GM23338 (cell line): ENCODE data around the gene PDE4B. TPM values are rescaled to one million over a fixed set of nuclear protein-coding genes. Genes with fewer than 3 reads are reported as not detected.

Experiments used
- ATAC-seq: fragments of 200-7000 bp; cut with Tn5 transposase; 3 replicates; pipeline ENCODE4 v1.9.1; 2020
- DNase-seq: peaks from one replicate; pipeline ENCODE4 v3.0.0-alpha.2; 2015; ENCODE audit warnings: low spot score
- H2AFZ ChIP-seq: fragments of 200-600 bp; sonication (generic); 2 replicates; pipeline ENCODE4 v1.8.0; 2016; ENCODE audit warnings: antibody characterized with exemption, mild to moderate bottlenecking, moderate library complexity
- H3F3A ChIP-seq: fragments of 200-600 bp; sonication (generic); replicated peaks from 2 replicates; pipeline ENCODE4 v1.8.0; 2017; ENCODE audit warnings: antibody characterized with exemption, mixed run types, low read depth
- H3K27ac ChIP-seq: fragments of 200-600 bp; sonication (generic); 2 replicates; pipeline ENCODE4 v1.6.1; 2016; ENCODE audit warnings: low read depth
- H3K27me3 ChIP-seq: fragments of 200-600 bp; sonication (generic); 2 replicates; pipeline ENCODE4 v1.8.0; 2016; ENCODE audit warnings: mild to moderate bottlenecking, mixed run types, moderate library complexity; ENCODE audit not compliant: insufficient read depth
- H3K36me3 ChIP-seq: fragments of 200-600 bp; sonication (generic); 2 replicates; pipeline ENCODE4 v1.8.0; 2016; ENCODE audit warnings: mild to moderate bottlenecking; ENCODE audit not compliant: insufficient read depth
- H3K4me1 ChIP-seq: fragments of 200-600 bp; sonication (generic); 2 replicates; pipeline ENCODE4 v1.8.0; 2016; ENCODE audit warnings: mild to moderate bottlenecking, moderate library complexity; ENCODE audit not compliant: insufficient read depth
- H3K4me2 ChIP-seq: fragments of 200-600 bp; sonication (generic); 2 replicates; pipeline ENCODE4 v1.7.1; 2017; ENCODE audit warnings: mixed run types
- H3K4me3 ChIP-seq: fragments of 200-600 bp; sonication (generic); 2 replicates; pipeline ENCODE4 v1.6.1; 2016; ENCODE audit warnings: mixed run types
- H3K79me2 ChIP-seq: fragments of 200-600 bp; sonication (generic); replicated peaks from 2 replicates; pipeline ENCODE4 v1.8.0; 2017; ENCODE audit warnings: mild to moderate bottlenecking; ENCODE audit not compliant: insufficient read depth
- H3K9me2 ChIP-seq: fragments of 200-600 bp; sonication (generic); 2 replicates; pipeline ENCODE4 v1.8.0; 2017; ENCODE audit not compliant: insufficient read depth
- H4K20me1 ChIP-seq: fragments of 200-600 bp; sonication (generic); replicated peaks from 2 replicates; pipeline ENCODE4 v1.8.0; 2017; ENCODE audit warnings: mild to moderate bottlenecking; ENCODE audit not compliant: insufficient read depth
- H3K27ac Mint-ChIP-seq: 2 replicates; pipeline ENCODE4 v1.8.0; 2020; ENCODE audit warnings: inconsistent platforms, mild to moderate bottlenecking, moderate library complexity, mixed read lengths
- H3K27me3 Mint-ChIP-seq: 3 replicates; pipeline ENCODE4 v1.8.0; 2022; ENCODE audit warnings: low read depth, mild to moderate bottlenecking, moderate library complexity, mixed read lengths, inconsistent platforms; ENCODE audit not compliant: insufficient read depth, poor library complexity
- H3K36me3 Mint-ChIP-seq: 3 replicates; pipeline ENCODE4 v1.8.0; 2021; ENCODE audit warnings: low read depth, mild to moderate bottlenecking, inconsistent platforms, moderate library complexity, mixed read lengths
- H3K4me1 Mint-ChIP-seq: 3 replicates; pipeline ENCODE4 v1.8.0; 2020; ENCODE audit warnings: mild to moderate bottlenecking, inconsistent platforms, mixed read lengths
- H3K4me3 Mint-ChIP-seq: 3 replicates; pipeline ENCODE4 v1.8.0; 2021; ENCODE audit warnings: moderate library complexity, mild to moderate bottlenecking, inconsistent platforms, mixed read lengths
- H3K9me3 Mint-ChIP-seq: 3 replicates; pipeline ENCODE4 v1.8.0; 2020; ENCODE audit warnings: moderate library complexity, mild to moderate bottlenecking, inconsistent platforms, mixed read lengths
- CREB1 ChIP-seq: fragments of 250-450 bp; sonication (Bioruptor Pico); IDR thresholded peaks from 2 replicates; pipeline ENCODE4 v1.5.0; 2020; ENCODE audit warnings: low read depth, mild to moderate bottlenecking, moderate library complexity
- EZH2 ChIP-seq: fragments of 200-600 bp; sonication (generic); IDR thresholded peaks from one replicate; pipeline ENCODE4 v1.8.0; 2017; ENCODE audit warnings: antibody characterized with exemption, mild to moderate bottlenecking, low read depth; ENCODE audit not compliant: unreplicated experiment
- JUNB ChIP-seq: IDR thresholded peaks from one replicate; pipeline ENCODE4 v1.6.1; 2016; ENCODE audit warnings: antibody characterized with exemption; ENCODE audit not compliant: unreplicated experiment
- POLR2AphosphoS5 ChIP-seq: IDR thresholded peaks from 2 replicates; pipeline ENCODE4 v1.6.1; 2016; ENCODE audit warnings: antibody characterized with exemption, low read depth
- REST ChIP-seq: IDR thresholded peaks from one replicate; pipeline ENCODE4 v1.6.1; 2018; ENCODE audit warnings: antibody characterized with exemption; ENCODE audit not compliant: unreplicated experiment
- ZNF331 ChIP-seq: fragments of 250-450 bp; sonication (Bioruptor Pico); IDR thresholded peaks from 2 replicates; pipeline ENCODE4 v1.5.0; 2020; ENCODE audit warnings: low read depth, mild to moderate bottlenecking, moderate library complexity
- polyA plus RNA-seq: library from polyadenylated mRNA; unstranded; fragments of >200 nt; fragmentation: Nextera tagmentation; extraction: Ambion mirVana; gene quantifications from 2 replicates; pipeline ENCODE4 v1.2.1, GENCODE V29; 2016
- total RNA-seq: library from RNA; depleted of rRNA; stranded (reverse); fragments of >200 nt; shearing (Covaris generic); gene quantifications from 2 replicates; pipeline ENCODE4 v1.2.3, GENCODE V29; 2014
- TF ChIP-seq, protein P1 (sequence below): fragments of 250-450 bp; sonication (Bioruptor Pico); IDR thresholded peaks from 2 replicates; pipeline ENCODE4 v1.5.0; 2020; ENCODE audit warnings: mild to moderate bottlenecking, moderate library complexity

The PDE4B gene
- total and polyA plus RNA-seq, 2 experiments from 2014 or later: 14.0 to 25.6 TPM

- no peak overlapping the region for H3K27ac Mint-ChIP-seq
- H3K4me3 Mint-ChIP-seq: no peak overlapping the region
- DNase-seq (no peak), ATAC-seq (no peak)
- Histone ChIP-seq H3K4me1 (no peaks in the 10 kb centered on the region), H3K27me3 (no peaks in the 10 kb centered on the region), H3K79me2 (no peaks in the 10 kb centered on the region), H3K9me2 (no peaks in the 10 kb centered on the region), H4K20me1 (no peaks in the 10 kb centered on the region), H2AFZ (no peak overlapping the region), H3K36me3 (no peaks in the 10 kb centered on the region), H3F3A (no peaks in the 10 kb centered on the region), H3K27ac (no peak overlapping the region), H3K4me2 (no peak overlapping the region), H3K4me3 (no peak overlapping the region)
- H3K27me3 Mint-ChIP-seq: no peaks in the 10 kb centered on the region
- no peaks in the 10 kb centered on the region for H3K4me1 Mint-ChIP-seq
- no peak for TF ChIP-seq JUNB
- TF ChIP-seq REST: no peak
- no peaks in the 10 kb centered on the region; the same call in 2 of the 3 replicates for H3K36me3 Mint-ChIP-seq
- H3K9me3 Mint-ChIP-seq: peaks cover 6% of the 10 kb centered on the region; the same call in 2 of the 3 replicates
These were observed 104.8 kb downstream of the PDE4B start for GRCh38 chr1:65897485-65897884.

DNA sequence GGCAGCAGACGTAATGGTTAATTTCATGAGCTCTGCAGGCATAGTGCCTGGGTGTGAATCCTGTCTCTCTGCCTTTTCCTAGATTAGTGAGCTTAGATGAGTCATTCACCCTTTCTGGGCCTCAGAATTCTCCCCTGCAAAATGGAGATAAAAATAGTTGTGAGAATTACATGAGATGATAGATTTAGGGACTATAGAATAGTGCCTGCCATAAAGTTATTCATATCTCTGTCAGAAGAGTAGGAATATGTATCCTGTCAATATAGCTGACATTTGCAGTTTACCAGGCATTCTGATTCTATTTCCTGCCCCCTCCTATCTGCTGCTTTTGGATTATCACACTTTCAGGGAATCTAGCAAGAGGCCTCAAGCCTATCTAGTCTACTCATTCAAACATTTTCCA, 112.0 kb downstream of the PDE4B start:
- no peak overlapping the region for H3K27ac ChIP-seq
- no peak overlapping the region for H3K4me2 ChIP-seq
- DNase-seq (no peak), ATAC-seq (no peak)
- Mint-ChIP-seq H3K4me3 (no peak overlapping the region), H3K36me3 (no peaks in the 10 kb centered on the region), H3K27ac (no peak overlapping the region), H3K27me3 (no peaks in the 10 kb centered on the region), H3K4me1 (no peaks in the 10 kb centered on the region), H3K9me3 (no peaks in the 10 kb centered on the region)
- H3K9me2 ChIP-seq: no peaks in the 10 kb centered on the region
- H3K79me2 ChIP-seq: no peaks in the 10 kb centered on the region
- H3K27me3 ChIP-seq: no peaks in the 10 kb centered on the region
- H3K4me1 ChIP-seq: no peaks in the 10 kb centered on the region
- no peak overlapping the region for H2AFZ ChIP-seq
- H4K20me1 ChIP-seq: no peaks in the 10 kb centered on the region
- no peaks in the 10 kb centered on the region for H3K36me3 ChIP-seq
- no peak overlapping the region for H3K4me3 ChIP-seq
- no peaks in the 10 kb centered on the region for H3F3A ChIP-seq
- TF ChIP-seq CREB1 (CRISPR knock-in tag) (no peak), ZNF331 (no peak), REST (no peak), POLR2AphosphoS5 (no peak), EZH2 (no peak)
- TF ChIP-seq, protein P1, sequence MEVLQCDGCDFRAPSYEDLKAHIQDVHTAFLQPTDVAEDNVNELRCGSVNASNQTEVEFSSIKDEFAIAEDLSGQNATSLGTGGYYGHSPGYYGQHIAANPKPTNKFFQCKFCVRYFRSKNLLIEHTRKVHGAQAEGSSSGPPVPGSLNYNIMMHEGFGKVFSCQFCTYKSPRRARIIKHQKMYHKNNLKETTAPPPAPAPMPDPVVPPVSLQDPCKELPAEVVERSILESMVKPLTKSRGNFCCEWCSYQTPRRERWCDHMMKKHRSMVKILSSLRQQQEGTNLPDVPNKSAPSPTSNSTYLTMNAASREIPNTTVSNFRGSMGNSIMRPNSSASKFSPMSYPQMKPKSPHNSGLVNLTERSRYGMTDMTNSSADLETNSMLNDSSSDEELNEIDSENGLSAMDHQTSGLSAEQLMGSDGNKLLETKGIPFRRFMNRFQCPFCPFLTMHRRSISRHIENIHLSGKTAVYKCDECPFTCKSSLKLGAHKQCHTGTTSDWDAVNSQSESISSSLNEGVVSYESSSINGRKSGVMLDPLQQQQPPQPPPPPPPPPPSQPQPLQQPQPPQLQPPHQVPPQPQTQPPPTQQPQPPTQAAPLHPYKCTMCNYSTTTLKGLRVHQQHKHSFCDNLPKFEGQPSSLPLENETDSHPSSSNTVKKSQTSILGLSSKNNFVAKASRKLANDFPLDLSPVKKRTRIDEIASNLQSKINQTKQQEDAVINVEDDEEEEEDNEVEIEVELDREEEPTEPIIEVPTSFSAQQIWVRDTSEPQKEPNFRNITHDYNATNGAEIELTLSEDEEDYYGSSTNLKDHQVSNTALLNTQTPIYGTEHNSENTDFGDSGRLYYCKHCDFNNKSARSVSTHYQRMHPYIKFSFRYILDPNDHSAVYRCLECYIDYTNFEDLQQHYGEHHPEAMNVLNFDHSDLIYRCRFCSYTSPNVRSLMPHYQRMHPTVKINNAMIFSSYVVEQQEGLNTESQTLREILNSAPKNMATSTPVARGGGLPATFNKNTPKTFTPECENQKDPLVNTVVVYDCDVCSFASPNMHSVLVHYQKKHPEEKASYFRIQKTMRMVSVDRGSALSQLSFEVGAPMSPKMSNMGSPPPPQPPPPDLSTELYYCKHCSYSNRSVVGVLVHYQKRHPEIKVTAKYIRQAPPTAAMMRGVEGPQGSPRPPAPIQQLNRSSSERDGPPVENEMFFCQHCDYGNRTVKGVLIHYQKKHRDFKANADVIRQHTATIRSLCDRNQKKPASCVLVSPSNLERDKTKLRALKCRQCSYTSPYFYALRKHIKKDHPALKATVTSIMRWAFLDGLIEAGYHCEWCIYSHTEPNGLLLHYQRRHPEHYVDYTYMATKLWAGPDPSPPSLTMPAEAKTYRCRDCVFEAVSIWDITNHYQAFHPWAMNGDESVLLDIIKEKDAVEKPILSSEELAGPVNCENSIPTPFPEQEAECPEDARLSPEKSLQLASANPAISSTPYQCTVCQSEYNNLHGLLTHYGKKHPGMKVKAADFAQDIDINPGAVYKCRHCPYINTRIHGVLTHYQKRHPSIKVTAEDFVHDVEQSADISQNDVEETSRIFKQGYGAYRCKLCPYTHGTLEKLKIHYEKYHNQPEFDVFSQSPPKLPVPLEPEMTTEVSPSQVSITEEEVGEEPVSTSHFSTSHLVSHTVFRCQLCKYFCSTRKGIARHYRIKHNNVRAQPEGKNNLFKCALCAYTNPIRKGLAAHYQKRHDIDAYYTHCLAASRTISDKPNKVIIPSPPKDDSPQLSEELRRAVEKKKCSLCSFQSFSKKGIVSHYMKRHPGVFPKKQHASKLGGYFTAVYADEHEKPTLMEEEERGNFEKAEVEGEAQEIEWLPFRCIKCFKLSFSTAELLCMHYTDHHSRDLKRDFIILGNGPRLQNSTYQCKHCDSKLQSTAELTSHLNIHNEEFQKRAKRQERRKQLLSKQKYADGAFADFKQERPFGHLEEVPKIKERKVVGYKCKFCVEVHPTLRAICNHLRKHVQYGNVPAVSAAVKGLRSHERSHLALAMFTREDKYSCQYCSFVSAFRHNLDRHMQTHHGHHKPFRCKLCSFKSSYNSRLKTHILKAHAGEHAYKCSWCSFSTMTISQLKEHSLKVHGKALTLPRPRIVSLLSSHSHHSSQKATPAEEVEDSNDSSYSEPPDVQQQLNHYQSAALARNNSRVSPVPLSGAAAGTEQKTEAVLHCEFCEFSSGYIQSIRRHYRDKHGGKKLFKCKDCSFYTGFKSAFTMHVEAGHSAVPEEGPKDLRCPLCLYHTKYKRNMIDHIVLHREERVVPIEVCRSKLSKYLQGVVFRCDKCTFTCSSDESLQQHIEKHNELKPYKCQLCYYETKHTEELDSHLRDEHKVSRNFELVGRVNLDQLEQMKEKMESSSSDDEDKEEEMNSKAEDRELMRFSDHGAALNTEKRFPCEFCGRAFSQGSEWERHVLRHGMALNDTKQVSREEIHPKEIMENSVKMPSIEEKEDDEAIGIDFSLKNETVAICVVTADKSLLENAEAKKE: no peak
